Peyer's patch (tissue), 4 donors: ENCODE measurements around the gene ROBO2. TPM values are rescaled to one million over a fixed set of nuclear protein-coding genes. Genes with fewer than 3 reads are reported as not detected.

Source experiments
- DNase-seq, 3 donors: peaks; one replicate each; pipeline ENCODE4 v3.0.0-alpha.2; 2017 to 2019
- H3K27ac ChIP-seq, 4 donors: fragments of 200-600 bp; sonication (generic); one replicate each; pipeline ENCODE4 v1.5.1; 2016 to 2019
- H3K27me3 ChIP-seq, 2 donors: fragments of 200-600 bp; sonication (generic); one replicate each; pipeline ENCODE4 v1.5.1; 2019
- H3K36me3 ChIP-seq, 3 donors: fragments of 200-600 bp; sonication (generic); one replicate each; pipeline ENCODE4 v1.5.1; 2016 to 2019
- H3K4me1 ChIP-seq, 4 donors: fragments of 200-600 bp; sonication (generic); one replicate each; pipeline ENCODE4 v1.5.1; 2016 to 2019
- H3K4me3 ChIP-seq, 4 donors: fragments of 200-600 bp; sonication (generic); 1 replicate in 3 of 4; 2 replicates in 1 of 4; pipeline ENCODE4 v1.5.1; 2016 to 2019; ENCODE audit warnings: mild to moderate bottlenecking in 1 of 4
- H3K9me3 ChIP-seq, 4 donors: fragments of 200-600 bp; sonication (generic); one replicate each; pipeline ENCODE4 v1.5.1; 2016 to 2019; ENCODE audit warnings: mild to moderate bottlenecking in 1 of 4
- POLR2A ChIP-seq, 2 donors: fragments of 450-650 bp; IDR thresholded peaks; one replicate each; pipeline ENCODE4 v1.5.1; 2017; ENCODE audit warnings: antibody characterized with exemption in 2 of 2, mild to moderate bottlenecking in 2 of 2, moderate library complexity in 2 of 2
- total RNA-seq, 4 donors: library from RNA; depleted of rRNA; stranded (reverse); fragments of >200 nt; gene quantifications; one replicate each; pipeline ENCODE4 v1.1.0, GENCODE V29; 2016
- TF ChIP-seq, protein P1 (sequence below), 6 experiments: fragments of 450-650 bp in 4 of 6; fragments of 200-600 bp in 2 of 6; sonication (generic) in 1 of 6; IDR thresholded peaks; one replicate each; pipeline ENCODE4 v1.5.1; 2017 to 2019; ENCODE audit warnings: antibody characterized with exemption in 6 of 6, mild to moderate bottlenecking in 3 of 6, moderate library complexity in 1 of 6

Gene ROBO2
- total RNA-seq, 4 donors from 2014 or later, result 1.1 to 5.4 (median 3.4) TPM

DNA sequence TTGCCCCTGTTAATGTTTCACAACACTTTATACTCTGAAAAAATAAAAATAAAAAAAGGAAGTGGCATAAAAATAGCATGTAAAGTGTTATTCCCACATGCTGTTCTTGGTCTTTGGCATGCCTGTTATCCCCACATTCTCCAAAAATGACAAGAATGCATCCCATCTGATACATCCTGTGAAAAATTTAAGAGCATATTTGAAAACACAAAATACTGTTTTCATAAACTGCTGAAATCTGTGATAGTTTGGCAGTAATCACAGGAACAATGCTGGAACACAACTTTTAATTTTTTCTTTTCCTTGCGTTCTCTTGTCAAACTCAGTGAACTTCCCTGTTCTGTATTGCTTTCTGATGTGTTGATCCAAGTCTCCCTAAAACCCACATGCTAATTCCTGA, 288.8 kb downstream of the ROBO2 start:
- Histone ChIP-seq H3K4me3 (no peak overlapping the region), H3K27ac (no peak overlapping the region), H3K27me3 (no peaks in the 10 kb centered on the region), H3K36me3 (no peaks in the 10 kb centered on the region), H3K4me1 (no peaks in the 10 kb centered on the region), H3K9me3 (no peaks in the 10 kb centered on the region)
- TF ChIP-seq, protein P1, sequence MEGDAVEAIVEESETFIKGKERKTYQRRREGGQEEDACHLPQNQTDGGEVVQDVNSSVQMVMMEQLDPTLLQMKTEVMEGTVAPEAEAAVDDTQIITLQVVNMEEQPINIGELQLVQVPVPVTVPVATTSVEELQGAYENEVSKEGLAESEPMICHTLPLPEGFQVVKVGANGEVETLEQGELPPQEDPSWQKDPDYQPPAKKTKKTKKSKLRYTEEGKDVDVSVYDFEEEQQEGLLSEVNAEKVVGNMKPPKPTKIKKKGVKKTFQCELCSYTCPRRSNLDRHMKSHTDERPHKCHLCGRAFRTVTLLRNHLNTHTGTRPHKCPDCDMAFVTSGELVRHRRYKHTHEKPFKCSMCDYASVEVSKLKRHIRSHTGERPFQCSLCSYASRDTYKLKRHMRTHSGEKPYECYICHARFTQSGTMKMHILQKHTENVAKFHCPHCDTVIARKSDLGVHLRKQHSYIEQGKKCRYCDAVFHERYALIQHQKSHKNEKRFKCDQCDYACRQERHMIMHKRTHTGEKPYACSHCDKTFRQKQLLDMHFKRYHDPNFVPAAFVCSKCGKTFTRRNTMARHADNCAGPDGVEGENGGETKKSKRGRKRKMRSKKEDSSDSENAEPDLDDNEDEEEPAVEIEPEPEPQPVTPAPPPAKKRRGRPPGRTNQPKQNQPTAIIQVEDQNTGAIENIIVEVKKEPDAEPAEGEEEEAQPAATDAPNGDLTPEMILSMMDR (IDR thresholded peaks at IDR 0.05), result no peak
- TF ChIP-seq POLR2A (IDR thresholded peaks at IDR 0.05), result no peak
- DNase-seq, result no peak

DNA sequence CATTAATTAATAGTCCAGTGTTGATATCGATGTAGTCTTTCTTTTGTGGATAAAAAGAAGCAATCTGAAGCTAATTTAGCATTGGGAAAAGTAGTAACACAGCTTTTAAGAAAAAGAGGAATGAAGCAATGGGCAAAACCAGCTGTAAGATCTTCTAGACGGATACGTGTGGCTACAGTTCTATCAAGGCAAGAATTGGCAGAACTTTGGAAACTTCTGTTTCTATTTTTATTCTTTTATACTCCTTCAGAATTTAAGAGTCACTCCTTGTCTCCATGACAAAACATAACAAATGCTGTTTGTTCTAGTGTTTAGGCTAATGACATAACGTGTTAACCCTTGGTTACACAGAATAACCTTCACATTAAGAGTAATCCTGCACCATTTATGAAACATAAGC, 289.2 kb downstream of the ROBO2 start:
- H3K27ac ChIP-seq, result no peak overlapping the region
- H3K4me3 ChIP-seq, result no peak overlapping the region
- no peaks in the 10 kb centered on the region for H3K4me1 ChIP-seq
- no peaks in the 10 kb centered on the region for H3K27me3 ChIP-seq
- no peaks in the 10 kb centered on the region for H3K9me3 ChIP-seq
- no peak for TF ChIP-seq POLR2A (IDR thresholded peaks at IDR 0.05)
- TF ChIP-seq, protein P1 (IDR thresholded peaks at IDR 0.05), result no peak
- DNase-seq, result no peak
- H3K36me3 ChIP-seq, result no peaks in the 10 kb centered on the region

DNA sequence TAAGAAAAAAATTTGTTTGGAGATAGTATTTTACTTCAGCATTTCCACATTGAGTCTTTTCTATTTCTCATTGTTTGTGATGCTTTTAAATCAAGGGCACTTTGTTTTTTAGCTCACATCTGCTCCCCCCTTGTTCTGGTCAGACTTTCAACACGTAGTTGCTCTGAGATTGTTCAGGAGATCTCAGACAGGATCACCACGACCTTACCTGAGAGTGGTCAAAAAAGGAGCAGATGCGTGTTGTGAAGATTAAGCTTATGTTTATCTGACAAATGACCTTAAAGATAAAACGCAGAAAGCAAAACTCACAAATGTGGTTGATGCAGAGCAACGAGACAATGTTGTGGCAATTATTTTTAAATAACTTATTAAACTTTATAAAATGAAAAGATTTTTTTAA, 298.3 kb downstream of the ROBO2 start:
- H3K9me3 ChIP-seq, result no peaks in the 10 kb centered on the region
- H3K27ac ChIP-seq, result no peak overlapping the region
- no peaks in the 10 kb centered on the region for H3K4me1 ChIP-seq
- DNase-seq, result no peak
- H3K27me3 ChIP-seq, result no peaks in the 10 kb centered on the region
- no peaks in the 10 kb centered on the region for H3K36me3 ChIP-seq
- no peak for TF ChIP-seq POLR2A (IDR thresholded peaks at IDR 0.05)
- TF ChIP-seq, protein P1 (IDR thresholded peaks at IDR 0.05), result no peak
- H3K4me3 ChIP-seq, result no peak overlapping the region

DNA sequence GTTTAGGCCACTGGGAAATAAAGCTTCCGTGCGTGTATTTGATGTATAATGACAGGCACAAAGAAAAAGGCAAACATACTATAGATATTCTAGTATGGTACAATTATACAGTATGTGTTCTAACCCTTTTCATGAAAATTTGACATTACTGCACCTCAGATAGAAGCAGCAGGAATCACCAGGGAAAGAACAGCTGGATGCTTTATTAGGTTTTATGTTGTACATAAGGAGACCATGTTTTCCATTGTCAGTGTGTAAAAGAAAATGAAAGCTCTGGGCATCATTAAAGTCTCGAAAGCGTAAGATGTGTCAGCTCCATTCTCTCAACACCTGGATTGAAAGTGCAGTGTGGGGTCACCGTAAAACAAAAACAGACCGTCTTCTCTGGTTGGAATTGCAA, 302.1 kb downstream of the ROBO2 start:
- DNase-seq, result no peak
- TF ChIP-seq, protein P1 (IDR thresholded peaks at IDR 0.05), result no peak
- no peak for TF ChIP-seq POLR2A (IDR thresholded peaks at IDR 0.05)

DNA sequence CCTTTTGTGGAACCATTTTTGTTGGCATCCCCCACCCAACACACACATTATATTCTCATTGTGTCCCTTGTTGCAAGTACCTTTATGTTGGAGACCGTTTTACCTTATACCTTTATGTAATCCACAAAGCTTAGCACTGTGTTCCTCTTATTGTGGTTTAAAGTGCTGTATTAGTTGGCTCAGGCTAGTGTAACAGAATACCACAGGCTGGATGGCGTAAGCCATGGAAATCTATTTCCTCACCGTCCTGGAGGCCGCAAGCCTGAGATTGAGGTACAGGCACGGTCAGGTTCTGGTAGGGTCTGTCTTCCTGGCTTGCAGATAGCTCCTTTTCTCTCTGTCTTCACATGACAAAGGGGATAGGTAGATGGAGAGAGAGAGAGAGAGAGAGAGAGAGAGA, 302.8 kb downstream of the ROBO2 start:
- H3K4me3 ChIP-seq, result no peak overlapping the region
- no peaks in the 10 kb centered on the region for H3K27me3 ChIP-seq
- no peak for TF ChIP-seq POLR2A (IDR thresholded peaks at IDR 0.05)
- no peaks in the 10 kb centered on the region for H3K4me1 ChIP-seq
- no peak overlapping the region for H3K27ac ChIP-seq
- DNase-seq, result no peak
- no peaks in the 10 kb centered on the region for H3K36me3 ChIP-seq
- no peaks in the 10 kb centered on the region for H3K9me3 ChIP-seq

More for the DNA sequence above, 302.1 kb downstream of the ROBO2 start:
- Histone ChIP-seq H3K36me3 (no peaks in the 10 kb centered on the region), H3K27me3 (no peaks in the 10 kb centered on the region), H3K4me3 (no peak overlapping the region), H3K27ac (no peak overlapping the region), H3K4me1 (no peaks in the 10 kb centered on the region), H3K9me3 (no peaks in the 10 kb centered on the region)

DNA sequence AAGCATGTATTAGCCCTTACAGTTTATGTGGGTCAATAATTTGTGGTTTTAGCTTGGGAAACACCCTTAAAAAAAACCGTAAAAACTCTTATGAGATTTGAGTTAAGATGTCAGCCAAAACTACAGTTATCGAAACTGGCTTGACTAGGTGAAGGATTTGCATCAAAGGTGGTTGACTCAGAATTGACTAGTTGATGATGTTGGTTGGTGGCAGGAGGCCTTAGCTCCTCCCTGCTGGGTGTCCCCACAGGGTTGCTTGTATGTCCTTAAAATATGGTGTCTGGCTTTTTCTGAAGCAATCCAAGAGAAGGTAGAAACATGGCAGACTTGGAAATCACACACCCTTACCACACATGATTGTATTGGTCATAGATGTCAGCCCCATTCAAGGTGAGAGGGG, 305.1 kb downstream of the ROBO2 start:
- no peaks in the 10 kb centered on the region for H3K4me1 ChIP-seq
- no peaks in the 10 kb centered on the region for H3K36me3 ChIP-seq
- H3K27ac ChIP-seq, result no peak overlapping the region
- H3K9me3 ChIP-seq, result no peaks in the 10 kb centered on the region
- no peaks in the 10 kb centered on the region for H3K27me3 ChIP-seq
- no peak overlapping the region for H3K4me3 ChIP-seq
- no peak for DNase-seq
- TF ChIP-seq, protein P1 (IDR thresholded peaks at IDR 0.05), result no peak
- no peak for TF ChIP-seq POLR2A (IDR thresholded peaks at IDR 0.05)
